Measurements from ENCODE around the gene PCDHGA11.

Gene PCDHGA11

DNA sequence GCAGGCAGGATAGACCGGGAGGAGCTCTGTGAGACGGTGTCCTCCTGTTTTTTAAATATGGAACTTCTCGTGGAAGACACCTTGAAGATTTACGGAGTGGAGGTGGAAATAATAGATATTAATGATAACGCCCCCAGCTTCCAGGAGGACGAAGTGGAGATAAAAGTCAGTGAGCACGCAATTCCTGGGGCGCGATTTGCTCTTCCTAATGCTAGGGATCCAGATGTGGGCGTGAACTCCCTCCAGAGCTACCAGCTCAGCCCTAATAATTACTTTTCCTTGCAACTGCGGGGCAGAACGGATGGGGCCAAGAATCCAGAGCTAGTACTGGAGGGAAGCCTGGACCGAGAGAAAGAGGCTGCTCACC, 621 bp downstream of the PCDHGA11 start:
- no peak overlapping the region for H3K4me2 ChIP-seq (ENCODE audit: low read length)
- H3K9ac ChIP-seq = no peak overlapping the region
- H3K79me2 ChIP-seq = no peaks in the 10 kb centered on the region
- H3K4me1 ChIP-seq = no peaks in the 10 kb centered on the region
- H3K27ac ChIP-seq = no peak overlapping the region
- TF ChIP-seq, protein P1, sequence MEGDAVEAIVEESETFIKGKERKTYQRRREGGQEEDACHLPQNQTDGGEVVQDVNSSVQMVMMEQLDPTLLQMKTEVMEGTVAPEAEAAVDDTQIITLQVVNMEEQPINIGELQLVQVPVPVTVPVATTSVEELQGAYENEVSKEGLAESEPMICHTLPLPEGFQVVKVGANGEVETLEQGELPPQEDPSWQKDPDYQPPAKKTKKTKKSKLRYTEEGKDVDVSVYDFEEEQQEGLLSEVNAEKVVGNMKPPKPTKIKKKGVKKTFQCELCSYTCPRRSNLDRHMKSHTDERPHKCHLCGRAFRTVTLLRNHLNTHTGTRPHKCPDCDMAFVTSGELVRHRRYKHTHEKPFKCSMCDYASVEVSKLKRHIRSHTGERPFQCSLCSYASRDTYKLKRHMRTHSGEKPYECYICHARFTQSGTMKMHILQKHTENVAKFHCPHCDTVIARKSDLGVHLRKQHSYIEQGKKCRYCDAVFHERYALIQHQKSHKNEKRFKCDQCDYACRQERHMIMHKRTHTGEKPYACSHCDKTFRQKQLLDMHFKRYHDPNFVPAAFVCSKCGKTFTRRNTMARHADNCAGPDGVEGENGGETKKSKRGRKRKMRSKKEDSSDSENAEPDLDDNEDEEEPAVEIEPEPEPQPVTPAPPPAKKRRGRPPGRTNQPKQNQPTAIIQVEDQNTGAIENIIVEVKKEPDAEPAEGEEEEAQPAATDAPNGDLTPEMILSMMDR (IDR thresholded peaks at IDR 0.05) = no peak
- no peaks in the 10 kb centered on the region for H3K27me3 ChIP-seq (ENCODE audit: control insufficient read depth, insufficient read depth, low read length)
- H2AFZ ChIP-seq = no peak overlapping the region
- H3K36me3 ChIP-seq (ENCODE audit: control insufficient read depth, insufficient read depth, low read length) = peaks cover 20% of the 10 kb centered on the region
- no peak overlapping the region for H3K4me3 ChIP-seq (ENCODE audit: low read depth, low read length)
- H3K9me3 ChIP-seq (ENCODE audit: control insufficient read depth, low read length) = peaks cover 20% of the 10 kb centered on the region

DNA sequence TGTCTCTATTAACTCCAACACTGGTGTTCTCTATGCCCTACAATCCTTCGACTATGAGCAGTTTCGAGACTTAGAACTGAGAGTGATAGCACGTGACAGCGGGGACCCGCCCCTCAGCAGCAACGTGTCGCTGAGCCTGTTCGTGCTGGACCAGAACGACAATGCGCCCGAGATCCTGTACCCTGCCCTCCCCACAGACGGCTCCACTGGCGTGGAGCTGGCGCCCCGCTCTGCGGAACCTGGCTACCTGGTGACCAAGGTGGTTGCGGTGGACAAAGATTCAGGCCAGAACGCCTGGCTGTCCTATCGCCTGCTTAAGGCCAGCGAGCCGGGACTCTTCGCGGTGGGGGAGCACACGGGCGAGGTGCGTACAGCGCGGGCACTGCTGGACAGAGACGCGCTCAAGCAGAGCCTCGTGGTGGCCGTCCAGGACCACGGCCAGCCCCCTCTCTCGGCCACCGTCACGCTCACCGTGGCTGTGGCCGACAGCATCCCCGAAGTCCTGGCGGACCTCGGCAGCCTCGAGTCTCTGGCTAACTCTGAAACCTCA, 2.0 kb downstream of the PCDHGA11 start:
- H3K4me2 ChIP-seq (ENCODE audit: low read length) = no peak overlapping the region
- H3K4me3 ChIP-seq (ENCODE audit: low read depth, low read length) = no peak overlapping the region
- H3K4me1 ChIP-seq = no peaks in the 10 kb centered on the region
- H3K27ac ChIP-seq = no peak overlapping the region
- H3K9me3 ChIP-seq (ENCODE audit: control insufficient read depth, low read length) = peaks cover 21% of the 10 kb centered on the region
- H3K79me2 ChIP-seq = no peaks in the 10 kb centered on the region
- H3K9ac ChIP-seq = no peak overlapping the region
- TF ChIP-seq, protein P1 (IDR thresholded peaks at IDR 0.05) = no peak
- no peak overlapping the region for H2AFZ ChIP-seq
- peaks cover 20% of the 10 kb centered on the region for H3K36me3 ChIP-seq (ENCODE audit: control insufficient read depth, insufficient read depth, low read length)
- no peaks in the 10 kb centered on the region for H3K27me3 ChIP-seq (ENCODE audit: control insufficient read depth, insufficient read depth, low read length)

DNA sequence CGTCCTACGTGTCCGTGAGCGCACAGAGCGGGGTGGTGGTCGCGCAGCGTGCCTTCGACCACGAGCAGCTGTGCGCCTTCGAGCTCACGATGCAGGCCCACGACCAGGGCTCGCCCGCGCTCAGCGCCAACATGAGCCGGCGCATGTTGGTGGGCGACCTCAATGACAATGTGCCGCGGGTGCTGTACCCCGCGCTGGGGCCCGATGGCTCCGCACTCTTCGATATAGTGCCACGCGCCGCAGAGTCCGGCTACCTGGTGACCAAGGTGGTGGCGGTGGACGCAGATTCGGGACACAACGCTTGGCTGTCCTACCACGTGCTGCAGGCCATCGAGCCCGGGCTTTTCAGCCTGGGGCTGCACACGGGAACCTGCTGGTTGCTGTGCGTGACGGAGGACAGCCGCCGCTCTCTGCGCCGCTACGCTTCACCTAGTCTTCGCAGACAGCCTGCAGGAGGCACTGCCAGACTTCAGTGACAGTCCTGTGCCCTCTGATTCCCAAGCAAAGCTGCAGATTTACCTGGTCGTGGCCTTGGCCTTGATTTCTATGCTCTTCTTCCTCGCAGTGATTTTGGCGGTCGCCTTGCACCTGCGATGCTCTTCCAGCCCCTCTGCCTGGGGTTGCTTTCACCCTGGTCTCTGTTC, 7.1 kb downstream of the PCDHGA11 start:
- H3K36me3 ChIP-seq (ENCODE audit: control insufficient read depth, insufficient read depth, low read length) = peaks cover 8% of the 10 kb centered on the region
- no peak overlapping the region for H3K9ac ChIP-seq
- H3K27me3 ChIP-seq (ENCODE audit: control insufficient read depth, insufficient read depth, low read length) = no peaks in the 10 kb centered on the region
- no peak overlapping the region for H3K27ac ChIP-seq
- H3K9me3 ChIP-seq (ENCODE audit: control insufficient read depth, low read length) = peaks cover 9% of the 10 kb centered on the region
- TF ChIP-seq, protein P1 (IDR thresholded peaks at IDR 0.05) = no peak
- H3K4me3 ChIP-seq (ENCODE audit: low read depth, low read length) = no peak overlapping the region
- peaks cover 5% of the 10 kb centered on the region for H3K79me2 ChIP-seq
- no peak overlapping the region for H2AFZ ChIP-seq
- no peak overlapping the region for H3K4me2 ChIP-seq (ENCODE audit: low read length)
- no peaks in the 10 kb centered on the region for H3K4me1 ChIP-seq

DNA sequence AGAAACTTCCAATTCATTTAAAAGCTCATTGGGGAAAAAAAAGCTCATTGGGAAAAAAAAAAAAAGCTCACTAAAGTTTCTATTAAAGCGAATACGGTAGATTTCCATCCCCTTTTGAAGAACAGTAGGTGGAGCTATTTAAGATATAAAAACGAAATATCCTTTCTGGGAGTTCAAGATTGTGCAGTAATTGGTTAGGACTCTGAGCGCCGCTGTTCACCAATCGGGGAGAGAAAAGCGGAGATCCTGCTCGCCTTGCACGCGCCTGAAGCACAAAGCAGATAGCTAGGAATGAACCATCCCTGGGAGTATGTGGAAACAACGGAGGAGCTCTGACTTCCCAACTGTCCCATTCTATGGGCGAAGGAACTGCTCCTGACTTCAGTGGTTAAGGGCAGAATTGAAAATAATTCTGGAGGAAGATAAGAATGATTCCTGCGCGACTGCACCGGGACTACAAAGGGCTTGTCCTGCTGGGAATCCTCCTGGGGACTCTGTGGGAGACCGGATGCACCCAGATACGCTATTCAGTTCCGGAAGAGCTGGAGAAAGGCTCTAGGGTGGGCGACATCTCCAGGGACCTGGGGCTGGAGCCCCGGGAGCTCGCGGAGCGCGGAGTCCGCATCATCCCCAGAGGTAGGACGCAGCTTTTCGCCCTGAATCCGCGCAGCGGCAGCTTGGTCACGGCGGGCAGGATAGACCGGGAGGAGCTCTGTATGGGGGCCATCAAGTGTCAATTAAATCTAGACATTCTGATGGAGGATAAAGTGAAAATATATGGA, 9.7 kb downstream of the PCDHGA11 start, which contains the start of gene PCDHGA12:
Gene PCDHGA12 (plus strand): TSS at position 176 of the 782 bp plus-strand sequence. CDS start 253 bp downstream, at position 429.
- no peak within 1 kb of the TSS for H3K27ac ChIP-seq
- peak within 1 kb of the TSS; percentile 18 for H3K4me2 ChIP-seq (ENCODE audit: low read length)
- no peak within 1 kb of the TSS for H2AFZ ChIP-seq
- peaks cover 5% of the 10 kb centered on the region for H3K9me3 ChIP-seq (ENCODE audit: control insufficient read depth, low read length)
- H3K27me3 ChIP-seq (ENCODE audit: control insufficient read depth, insufficient read depth, low read length) = no peaks in the 10 kb centered on the region
- H3K79me2 ChIP-seq = peaks cover 5% of the 10 kb centered on the region
- H3K4me3 ChIP-seq (ENCODE audit: low read depth, low read length) = no peak within 1 kb of the TSS
- peaks cover 1% of the 10 kb centered on the region for H3K36me3 ChIP-seq (ENCODE audit: control insufficient read depth, insufficient read depth, low read length)
- TF ChIP-seq, protein P1 (IDR thresholded peaks at IDR 0.05) = peak; percentile 15
- no peak within 1 kb of the TSS for H3K9ac ChIP-seq
- no peaks in the 10 kb centered on the region for H3K4me1 ChIP-seq

Measured in parathyroid adenoma (tissue), 2 donors.